Activated CD4-positive, alpha-beta T cell treated with anti-CD3 and anti-CD28 coated beads, Interleukin-2, Interleukin-6, amounts not matched to agents 100 ng/mL and 50 ng/mL, durations not matched to agents 16 hours and 8 hours (primary cell): ENCODE data around the gene AQP3.
"Not testable (repeated sequence)": the region's sequence is repeated elsewhere in the genome, so short reads cannot be mapped to it uniquely, and the experiment has no call there.

ENCODE experiments used
- DNase-seq: peaks from one replicate; pipeline ENCODE4 v3.0.0-alpha.2; 2020

The AQP3 gene

DNA sequence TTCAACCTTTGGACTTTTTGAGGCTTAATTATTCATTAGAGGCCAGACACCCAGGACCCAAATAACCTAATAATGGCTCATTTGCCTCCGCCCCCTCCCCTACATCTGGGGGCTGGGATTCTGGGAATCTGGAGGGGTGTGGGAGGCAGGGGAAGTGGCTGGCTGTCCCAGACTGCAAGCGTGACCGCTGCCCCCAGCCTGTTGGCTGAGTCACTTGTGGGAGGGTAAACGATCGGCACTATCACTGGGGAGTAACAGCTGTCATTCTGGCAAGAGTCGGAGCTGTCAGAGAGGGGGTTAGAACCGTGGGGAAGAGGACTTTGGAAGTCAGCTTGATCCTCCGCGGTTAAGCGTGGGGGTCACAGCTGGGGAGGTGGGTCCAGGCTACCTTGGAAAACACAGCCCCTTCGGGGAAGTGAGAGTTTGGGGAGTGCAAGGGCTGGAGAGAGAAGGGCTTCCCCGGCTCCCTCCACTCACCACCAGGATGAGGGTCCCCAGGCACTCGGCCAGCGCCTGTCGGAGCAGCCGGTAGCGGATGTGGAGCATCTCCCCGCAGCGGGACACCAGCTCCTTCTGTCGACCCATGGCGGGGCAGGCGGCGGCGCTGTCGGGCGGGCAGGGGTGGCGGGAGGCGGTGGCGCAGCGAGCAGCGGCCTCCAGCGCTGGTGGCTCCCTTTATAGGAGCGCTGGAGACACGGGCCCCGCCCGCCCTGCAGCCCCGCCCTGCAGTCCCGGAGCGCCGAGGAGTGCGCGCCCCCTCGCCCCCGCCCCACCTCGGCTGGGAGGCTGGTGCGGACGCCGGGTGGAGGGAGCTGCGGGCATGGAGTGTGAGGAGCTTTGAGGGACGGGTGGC, at the start of gene AQP3:
AQP3 (minus strand) TSS at position 648 of the 853 bp plus-strand sequence; CDS start at position 585, 63 bp downstream.
- peak; percentile 77 for DNase-seq

DNA sequence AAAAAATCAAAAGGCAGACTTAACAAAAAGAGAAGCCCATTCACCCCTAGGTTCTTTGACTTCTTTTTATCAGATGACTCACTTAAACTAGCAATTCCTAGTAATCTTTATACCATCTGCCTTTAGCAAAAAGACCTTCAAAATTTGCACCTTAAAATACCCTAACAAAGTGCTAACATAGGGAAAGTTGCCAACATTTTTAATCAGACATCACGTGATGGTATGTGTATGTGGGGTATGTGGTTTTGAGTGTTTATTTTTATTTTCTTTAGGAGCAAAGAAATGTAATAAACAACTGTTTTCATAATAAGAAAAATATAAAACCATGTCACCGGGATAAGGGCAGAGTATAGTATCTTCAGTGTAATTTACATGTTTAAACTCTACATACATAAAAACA, 46.4 kb upstream of the AQP3 start:
- not testable (repeated sequence) for DNase-seq

DNA sequence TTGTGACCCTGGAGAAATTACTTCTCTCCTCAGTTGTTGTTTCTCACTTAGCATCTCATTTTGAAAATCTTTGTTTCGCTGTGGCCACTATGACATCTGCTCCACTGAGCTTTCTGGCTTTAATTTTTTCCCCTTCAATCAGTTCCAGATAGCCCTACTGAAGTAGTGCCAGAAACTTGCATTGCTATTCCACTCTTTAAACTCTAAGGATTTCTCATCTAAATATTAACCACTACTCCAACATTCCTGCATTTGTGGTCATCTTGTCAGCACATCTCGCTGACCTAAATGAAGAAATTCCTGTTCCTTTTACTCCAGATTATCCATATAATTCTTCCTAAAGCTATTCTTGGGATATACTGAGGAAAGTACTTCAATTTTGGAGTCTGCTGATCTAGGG, 41.7 kb upstream of the AQP3 start:
- DNase-seq: no peak

DNA sequence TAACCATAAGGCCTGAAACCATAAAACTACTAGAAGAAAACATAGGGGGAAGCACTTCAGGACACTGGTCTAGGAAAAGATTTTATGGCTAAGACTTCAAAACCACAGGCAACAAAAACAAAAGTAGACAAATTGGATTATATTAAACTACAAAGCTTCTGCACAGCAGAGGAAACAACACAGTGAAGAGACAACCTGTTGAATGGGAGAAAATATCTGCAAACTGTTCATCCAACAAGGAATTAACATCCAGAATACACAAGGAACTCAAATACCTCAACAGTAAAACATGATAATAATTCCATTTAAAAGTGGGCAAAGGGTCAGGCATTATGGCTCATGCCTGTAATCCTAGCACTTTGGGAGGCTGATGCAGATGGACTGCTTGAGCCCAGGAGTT, 37.9 kb upstream of the AQP3 start:
- DNase-seq: not testable (repeated sequence)

DNA sequence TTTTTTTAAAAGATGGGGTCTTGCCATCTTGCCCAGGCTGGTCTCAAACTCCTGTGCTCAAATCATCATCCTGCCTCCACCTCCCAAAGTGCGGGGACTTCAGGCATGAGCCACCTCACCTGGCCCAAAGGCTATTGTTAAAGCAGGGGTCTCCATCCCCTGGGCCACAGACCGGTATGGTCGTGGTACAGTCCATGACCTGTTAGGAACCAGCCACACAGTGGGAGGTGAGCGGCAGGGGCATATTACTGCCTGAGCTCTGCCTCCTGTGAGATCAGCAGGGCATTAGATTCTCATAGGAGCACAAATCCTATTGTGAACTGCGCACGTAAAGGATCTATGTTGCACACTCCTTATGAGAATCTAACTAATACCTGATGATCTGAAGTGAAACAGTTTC, 33.6 kb upstream of the AQP3 start:
- DNase-seq: no peak

DNA sequence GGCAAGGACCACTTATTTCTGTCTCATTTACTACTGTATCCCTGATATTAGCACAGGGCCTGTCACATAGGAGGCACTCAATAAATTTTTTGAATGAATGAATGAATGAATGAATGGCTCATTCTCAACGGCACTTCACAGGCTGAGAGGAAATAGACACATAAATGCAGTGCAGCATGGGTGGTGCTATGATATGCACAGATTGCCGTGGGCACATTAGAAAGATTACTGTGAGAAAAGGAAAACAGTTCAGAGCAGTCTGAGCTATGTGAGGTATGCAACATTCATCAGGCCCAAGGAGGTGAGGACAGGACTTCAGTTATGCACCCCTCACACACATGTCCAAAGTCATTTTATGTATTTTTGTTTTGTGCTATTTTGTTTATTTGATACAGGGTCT, 32.7 kb upstream of the AQP3 start:
- DNase-seq: no peak

DNA sequence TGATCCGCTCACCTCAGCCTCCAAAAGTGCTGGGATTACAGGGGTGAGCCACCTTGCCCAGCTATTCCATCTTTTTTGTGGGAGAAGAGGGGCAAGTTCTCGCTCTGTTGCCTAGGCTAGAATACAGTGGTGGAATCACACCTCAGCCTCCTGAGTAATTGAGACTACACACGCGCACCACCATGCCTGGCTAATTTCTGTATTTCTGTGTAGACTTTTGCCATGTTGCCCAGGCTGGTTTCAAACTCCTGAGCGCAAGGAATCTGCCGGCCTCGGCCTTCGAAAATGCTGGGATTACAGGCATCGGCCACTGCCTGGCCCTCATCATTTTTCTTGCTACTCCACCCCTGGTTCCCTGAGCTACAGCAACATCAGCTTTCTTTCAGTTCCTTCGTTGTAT, 29.1 kb upstream of the AQP3 start:
- DNase-seq: no peak

DNA sequence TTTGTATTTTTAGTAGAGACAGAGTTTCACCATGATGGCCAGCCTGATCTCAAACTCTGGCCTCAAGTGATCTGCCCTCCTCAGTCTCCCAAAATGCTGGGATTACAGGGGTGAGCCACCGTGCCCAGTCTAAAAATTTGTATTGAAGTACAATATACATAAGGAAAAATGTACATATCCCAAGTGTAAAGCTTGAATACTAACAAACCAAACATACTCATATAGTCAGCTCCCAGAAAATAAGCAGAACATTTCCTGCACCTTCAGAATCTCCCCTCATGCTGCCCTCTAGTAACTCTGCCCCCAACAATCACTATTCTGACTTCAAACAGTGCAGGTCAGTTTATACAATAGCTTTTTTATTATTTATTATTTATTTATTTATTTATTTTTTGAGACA, 28.0 kb upstream of the AQP3 start:
- no peak for DNase-seq

DNA sequence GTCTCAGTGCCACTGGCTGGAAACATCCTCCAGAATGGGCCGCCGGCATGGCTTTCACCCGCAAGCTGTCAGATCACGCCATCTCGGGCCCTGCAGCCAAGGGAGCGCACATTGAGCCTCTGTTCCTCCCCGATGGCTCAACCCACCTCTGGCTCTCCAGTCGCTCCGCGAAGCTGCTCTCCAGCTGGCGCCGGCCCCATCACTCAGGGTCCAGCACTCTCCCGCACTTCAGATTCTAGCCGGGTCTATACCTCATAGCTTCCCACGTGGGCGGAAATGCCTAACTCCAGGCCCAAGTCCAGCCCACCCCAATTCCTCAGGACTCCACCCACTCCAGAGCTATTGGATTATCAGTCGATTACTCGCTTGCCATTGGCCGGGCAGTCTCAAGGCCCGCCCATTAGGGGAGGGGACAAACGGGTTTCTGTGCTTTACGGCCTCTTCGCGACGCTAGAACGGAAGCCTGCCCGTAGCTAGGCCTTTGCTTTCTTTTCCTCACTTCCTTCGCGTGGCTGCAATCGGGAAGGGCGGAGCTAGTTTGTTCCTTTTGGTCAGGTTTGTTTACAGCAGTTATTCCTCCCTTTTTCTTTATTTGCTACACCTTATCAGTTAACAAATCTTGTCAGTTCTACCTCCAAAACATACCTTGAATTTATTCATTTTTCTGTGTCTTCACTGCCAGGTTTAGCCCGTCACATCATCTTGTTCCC, 26.4 kb upstream of the AQP3 start, which contains the start of gene NOL6:
NOL6 (minus strand) TSS at position 282 of the 710 bp plus-strand sequence; CDS start at position 200, 82 bp downstream.
- peak; percentile 99 for DNase-seq

DNA sequence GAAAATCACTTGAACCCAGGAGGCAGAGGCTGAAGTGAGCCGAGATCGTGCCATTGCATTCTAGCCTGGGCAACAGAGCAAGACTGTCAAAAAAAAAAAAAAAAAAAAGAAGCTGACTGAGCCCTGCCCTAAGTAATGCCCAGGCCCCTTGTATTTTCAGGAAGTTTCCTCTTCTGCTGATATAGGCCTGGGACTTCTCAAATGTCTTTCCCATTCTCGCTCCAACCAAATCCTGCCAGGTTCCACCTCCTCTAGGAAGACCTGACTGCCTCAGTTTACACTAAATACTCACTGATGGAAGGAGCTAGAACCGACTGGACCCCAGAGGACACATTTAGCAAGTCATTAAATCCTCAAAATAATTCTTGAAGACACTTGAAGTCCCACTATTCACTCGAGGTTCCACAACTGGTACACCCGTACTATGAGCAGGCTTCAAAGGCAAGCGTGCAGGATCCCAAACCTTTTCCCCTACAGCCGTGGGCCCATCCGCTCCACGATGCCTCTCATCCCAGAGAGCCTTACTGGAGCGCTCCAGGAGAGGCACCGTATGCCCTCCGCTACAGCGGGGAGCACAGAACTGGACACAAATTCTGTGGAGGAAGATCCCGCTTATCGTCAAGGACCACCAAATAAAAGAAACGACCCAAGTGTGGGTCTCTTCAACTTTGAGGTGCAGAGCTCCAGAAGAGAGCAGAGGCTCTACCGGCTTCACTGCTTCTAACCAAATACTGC, 25.7 kb upstream of the AQP3 start:
- no peak for DNase-seq

DNA sequence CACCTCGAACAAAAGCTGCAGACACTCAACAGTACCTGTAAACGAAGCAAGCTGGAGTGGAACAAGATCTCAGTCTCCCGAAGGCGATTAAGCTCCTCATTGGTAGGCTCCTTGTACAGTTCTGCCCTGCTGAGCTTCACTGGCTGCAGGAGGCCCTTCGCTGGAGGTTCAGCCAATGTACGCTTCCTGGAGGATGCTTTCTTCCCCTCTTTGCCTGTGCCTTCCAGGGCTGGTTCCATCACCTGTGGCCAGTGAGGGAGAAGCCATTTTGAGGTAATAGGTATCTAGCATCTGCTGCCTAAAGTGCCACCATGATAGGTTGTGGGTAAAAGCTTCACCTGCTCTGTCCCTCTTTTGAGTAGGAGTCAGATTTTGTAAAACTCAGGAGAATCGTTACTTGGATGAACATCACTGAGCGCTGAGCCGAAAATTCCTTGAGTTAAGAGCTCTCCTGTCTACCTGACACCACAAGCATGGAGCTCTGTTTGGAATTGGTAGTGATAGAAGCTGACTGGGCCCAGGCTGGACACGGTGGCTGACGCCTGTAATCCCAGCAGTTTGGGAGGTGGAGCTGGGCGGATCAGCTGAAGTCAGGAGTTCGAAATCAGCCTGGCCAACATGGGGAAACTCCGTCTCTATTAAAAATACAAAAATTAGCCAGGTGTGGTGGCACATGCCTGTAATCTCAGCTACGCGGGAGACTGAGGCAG, 24.9 kb upstream of the AQP3 start:
- no peak for DNase-seq

DNA sequence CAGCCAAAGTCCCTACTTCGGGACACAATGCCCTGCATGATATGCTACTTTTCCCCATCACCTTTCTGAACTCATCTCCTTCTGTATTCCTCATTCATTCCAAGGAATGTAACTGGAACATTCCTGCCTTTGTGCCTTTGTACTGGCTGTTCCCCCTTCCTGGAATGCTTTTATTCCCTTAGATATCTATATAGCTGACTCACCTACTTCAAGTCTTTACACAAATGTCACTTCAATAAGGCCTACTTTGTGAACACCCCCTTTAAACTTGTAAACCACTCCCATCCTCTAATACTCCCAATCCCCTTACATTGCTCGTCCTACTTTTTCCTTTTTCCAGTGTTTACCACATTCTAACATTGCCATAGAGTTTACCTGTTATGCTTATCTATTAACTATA, 24.0 kb upstream of the AQP3 start:
- DNase-seq: no peak

DNA sequence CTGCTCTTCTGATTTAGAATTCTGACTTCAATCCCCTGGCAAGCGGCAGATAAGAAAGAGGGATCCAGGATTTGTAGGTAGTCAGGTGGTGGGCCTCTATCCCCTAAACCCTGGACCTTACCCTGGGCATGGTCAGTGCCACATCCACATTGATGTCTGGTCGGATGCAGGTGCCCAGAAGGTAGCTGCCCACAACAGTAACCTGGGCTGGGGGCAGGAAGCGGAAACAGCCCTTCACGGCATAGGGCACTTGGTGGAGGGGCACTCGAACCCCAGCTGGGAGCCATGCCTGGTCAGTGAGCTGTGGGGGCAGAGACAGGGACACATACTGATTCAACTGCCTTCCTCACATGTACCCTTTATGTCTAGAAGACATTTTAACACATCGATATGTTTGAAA, 22.5 kb upstream of the AQP3 start:
- no peak for DNase-seq

DNA sequence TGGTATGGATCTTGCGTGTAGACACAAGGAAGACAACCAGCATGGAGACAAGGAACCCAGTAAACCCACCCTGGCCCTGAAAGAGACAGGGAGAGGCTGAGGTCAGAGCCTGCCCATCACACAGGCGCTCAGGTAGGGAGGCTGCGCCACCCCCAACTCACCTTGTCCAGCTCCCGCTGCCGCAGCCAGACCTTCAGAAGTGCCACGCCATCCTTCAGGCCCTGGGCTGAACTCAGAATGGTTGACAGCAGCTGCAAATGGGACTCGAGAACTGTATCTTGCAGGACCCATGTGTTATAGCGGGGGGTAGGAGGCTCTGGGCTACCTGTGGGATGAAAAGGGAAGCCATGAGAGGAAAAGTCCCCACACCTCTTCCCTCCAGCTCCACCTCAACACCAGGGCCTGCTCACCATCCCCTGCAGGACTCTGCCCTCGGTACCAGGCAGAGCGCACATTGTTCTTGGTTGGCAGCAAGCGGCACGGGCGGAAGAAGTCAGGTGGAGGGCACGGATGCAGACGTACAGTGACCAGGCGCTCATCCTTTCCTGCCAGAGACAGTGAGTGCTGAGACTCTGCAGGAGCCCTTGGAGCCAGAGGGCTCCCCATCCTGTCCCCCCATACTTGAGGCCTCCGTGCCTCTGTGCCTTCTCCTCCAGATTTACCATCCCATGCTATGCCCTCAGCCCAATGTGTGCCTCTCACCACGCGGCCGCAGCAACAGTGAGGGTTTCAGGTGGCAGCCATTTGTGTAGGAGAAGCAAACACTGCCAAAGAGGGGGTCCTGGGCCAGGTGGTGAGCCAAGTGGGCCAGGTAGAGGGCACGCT, 21.6 kb upstream of the AQP3 start:
- DNase-seq: no peak

DNA sequence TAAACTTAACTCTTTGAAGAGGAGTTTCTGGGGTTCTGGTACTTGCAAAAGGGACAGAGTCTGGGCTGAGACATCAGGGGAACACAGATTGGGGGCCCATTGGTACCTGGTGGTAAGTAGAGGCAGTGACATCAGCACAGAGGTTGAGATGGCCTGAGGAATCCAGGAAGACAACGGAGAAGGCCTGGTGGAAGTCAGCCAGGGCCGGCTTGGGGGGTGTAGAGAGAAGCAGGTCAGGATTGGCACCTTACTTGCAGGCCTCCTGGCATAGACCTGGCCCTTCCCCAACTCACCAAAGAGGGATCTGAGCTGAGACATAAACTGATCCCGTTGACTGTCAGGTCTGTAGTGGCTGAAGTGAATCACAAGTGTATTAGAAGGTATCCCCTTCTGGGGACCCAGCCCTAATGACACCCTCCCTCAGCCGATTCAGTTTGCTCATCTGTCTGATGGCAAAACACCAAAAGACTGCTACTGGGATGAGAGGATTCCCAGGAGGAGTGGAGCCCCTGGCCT, 20.9 kb upstream of the AQP3 start:
- no peak for DNase-seq

DNA sequence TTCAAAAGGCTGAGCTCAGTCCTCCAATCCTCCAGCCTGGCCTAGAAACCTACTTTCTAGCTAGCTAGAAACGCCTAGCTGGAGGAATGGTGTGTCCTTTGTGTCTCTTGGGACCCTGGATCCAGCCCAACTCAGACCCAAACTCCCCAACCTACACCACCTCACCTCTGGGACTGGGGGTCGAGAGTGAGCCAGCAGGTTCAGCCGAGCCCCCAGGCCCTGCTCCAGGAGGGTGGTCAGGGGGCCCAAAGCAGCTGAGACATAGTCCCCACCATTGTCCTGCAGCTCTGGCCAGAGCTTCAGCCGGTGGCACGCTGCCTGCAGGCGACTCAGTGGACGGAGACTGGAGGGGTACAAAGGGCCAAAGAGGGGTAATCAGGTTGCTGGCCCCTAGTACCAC, 20.1 kb upstream of the AQP3 start:
- DNase-seq: no peak

DNA sequence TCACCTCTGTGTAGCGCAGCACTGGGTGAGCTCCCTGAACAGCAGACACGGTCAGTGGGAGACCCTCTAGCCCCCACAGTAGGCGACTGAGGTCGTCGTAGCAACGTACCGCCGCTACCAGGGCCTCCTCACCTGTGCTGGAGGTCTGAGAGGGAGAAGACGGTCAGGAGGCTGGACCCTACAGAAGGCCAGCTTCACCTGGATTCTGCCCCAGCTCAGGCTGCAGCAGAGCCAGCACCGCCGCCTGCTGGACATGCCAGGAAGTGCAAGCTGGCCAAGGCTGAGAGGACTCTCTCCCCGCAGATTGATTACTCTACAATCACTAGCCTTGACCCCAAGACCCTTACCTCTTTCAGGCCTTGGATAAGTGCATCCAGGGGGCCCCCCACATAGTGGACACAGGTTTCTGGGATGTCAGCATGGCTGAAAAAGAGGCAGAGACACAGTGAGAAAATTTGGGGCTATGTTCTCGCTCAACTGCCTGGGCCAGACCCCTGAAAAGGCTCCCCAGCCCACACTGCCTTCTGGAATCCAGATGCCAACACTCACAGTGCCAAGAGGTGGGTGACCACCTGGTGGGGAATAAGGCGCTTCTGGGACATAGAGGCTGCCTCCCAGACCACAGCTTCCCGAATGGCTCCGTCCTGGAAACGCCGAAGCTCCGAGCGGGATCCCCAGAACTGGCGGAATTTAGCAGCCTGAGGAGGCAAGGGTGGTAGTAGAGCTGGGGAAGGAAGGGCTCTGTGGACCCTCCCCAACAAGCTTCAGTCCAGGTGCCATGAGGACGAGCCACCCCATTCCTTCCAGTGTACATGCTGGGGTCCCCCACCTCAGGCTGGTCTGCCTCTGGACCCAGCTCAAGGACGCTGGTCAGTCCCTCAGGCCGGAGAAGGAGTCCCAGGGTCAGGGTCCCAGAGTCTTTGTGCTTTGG, 19.4 kb upstream of the AQP3 start:
- peak; percentile 77 for DNase-seq

DNA sequence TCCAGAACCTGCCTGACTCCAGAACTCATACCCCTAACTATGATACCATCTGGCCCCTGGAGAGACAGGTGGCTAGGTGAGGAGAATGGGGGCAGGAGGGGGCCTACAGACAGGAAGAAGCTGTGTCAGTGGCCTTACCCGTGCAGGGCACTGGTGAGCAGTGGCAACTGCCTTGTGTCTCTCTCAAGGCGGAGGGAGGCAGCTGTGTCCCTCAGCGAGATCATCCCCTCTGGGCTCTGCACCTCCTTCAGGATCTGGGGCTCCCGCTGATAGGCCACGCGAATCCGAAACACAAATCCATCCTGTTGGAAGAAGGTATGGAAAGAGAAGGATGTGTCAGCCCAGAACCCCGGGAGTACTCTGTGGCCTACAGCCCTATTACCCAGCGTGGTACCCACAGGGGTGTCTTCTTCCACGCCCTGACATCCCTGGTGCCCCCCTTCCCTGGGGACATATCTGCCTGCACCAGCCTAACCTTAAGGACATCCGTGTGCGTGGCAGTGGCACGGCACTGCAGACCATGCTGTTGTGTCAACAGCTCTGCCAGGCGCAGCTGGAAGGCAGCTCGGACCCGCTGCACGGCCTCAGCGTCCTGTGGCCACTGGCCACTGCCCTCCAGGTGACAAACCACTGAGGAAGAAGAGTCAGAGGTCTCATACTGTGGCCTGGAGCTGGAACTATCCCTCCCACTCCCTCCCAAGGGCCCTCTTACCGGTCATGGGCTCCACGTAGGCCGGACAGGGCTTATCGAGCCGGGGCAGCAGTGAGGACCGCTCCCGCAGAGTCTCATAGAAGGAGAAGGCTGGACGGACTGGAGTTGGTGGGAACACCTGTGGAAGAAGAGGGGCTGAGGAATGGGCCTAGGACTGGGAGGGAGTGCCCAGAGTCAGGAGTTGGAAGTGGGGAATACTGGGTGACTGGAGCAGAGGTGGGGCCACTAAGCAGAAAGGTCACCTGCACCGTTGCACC, 18.5 kb upstream of the AQP3 start:
- DNase-seq: no peak

DNA sequence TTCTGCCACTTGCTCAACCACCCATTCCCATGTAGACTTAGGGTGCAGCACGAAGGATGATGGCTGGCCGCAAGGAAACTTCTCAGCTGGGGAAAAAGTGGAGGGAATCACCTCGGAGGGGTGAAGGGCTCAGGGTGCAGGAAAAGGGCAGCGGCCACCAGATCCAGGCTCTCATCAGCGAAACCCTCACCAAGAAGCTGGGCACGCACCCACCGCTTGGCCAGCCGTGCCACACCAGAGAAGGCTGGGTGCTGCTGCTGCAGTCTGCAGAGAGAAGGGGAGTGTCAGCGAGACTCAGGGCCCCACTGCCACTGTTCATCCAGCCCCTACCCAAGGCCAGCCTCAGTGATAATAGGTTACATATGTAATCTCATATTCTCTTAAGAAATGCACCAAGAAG, 17.7 kb upstream of the AQP3 start:
- no peak for DNase-seq
